Bronchial epithelial cell (primary cell): ENCODE measurements around the gene THADA. TPM values are rescaled to one million over a fixed set of nuclear protein-coding genes. Genes with fewer than 3 reads are reported as not detected.
"Not testable (repeated sequence)": the region's sequence is repeated elsewhere in the genome, so short reads cannot be mapped to it uniquely, and the experiment has no call there.

Experiments
- DNase-seq: peaks from one replicate; pipeline ENCODE4 v3.0.0-alpha.2; 2010; ENCODE audit warnings: low read depth
- FAIRE-seq: peaks from 2 replicates; lab custom pipeline; 2011; peaks lifted over from hg19 to GRCh38; lab: Jason Lieb, UNC
- H3K27me3 ChIP-seq: 2 replicates; pipeline ENCODE4 v1.5.1; 2011; ENCODE audit warnings: low read length; ENCODE audit not compliant: control insufficient read depth, insufficient read depth
- H3K36me3 ChIP-seq: 2 replicates; pipeline ENCODE4 v1.5.1; 2011; ENCODE audit warnings: low read length; ENCODE audit not compliant: control insufficient read depth, insufficient read depth
- H3K4me3 ChIP-seq: 2 replicates; pipeline ENCODE4 v1.5.1; 2011; ENCODE audit warnings: mild to moderate bottlenecking, low read depth, low read length, control low read depth
- total RNA-seq: library from RNA; depleted of rRNA; stranded (reverse); fragments of >200 nt; gene quantifications from 2 replicates; pipeline ENCODE4 v1.2.1, GENCODE V29; 2014
- TF ChIP-seq, protein P1 (sequence below): IDR thresholded peaks from 2 replicates; pipeline ENCODE4 v1.5.1; 2011; ENCODE audit warnings: mild to moderate bottlenecking, moderate library complexity, low read length, control low read depth, inconsistent platforms; ENCODE audit not compliant: insufficient read depth, severe bottlenecking

THADA gene
- total RNA-seq, 1 donor from 2014 or later, result 25.8 TPM

DNA sequence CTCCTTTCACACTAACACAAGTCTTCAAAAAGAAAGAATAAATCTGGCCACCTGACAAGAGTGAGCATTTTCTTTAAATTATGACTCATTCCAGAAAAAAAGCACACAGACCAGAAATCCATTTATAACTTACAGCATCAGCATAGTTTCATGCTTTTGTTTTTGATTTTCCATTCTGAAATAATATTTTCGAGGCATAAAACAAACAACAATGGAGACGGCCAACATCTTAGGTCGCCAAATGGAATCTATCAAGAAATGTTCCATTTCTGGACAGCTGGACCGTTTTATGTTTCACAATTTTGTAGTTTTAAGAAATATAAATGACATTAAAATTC lies 204.0 kb downstream of the THADA start:
- TF ChIP-seq, protein P1, sequence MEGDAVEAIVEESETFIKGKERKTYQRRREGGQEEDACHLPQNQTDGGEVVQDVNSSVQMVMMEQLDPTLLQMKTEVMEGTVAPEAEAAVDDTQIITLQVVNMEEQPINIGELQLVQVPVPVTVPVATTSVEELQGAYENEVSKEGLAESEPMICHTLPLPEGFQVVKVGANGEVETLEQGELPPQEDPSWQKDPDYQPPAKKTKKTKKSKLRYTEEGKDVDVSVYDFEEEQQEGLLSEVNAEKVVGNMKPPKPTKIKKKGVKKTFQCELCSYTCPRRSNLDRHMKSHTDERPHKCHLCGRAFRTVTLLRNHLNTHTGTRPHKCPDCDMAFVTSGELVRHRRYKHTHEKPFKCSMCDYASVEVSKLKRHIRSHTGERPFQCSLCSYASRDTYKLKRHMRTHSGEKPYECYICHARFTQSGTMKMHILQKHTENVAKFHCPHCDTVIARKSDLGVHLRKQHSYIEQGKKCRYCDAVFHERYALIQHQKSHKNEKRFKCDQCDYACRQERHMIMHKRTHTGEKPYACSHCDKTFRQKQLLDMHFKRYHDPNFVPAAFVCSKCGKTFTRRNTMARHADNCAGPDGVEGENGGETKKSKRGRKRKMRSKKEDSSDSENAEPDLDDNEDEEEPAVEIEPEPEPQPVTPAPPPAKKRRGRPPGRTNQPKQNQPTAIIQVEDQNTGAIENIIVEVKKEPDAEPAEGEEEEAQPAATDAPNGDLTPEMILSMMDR, result no peak
- Histone ChIP-seq H3K36me3 (no peaks in the 10 kb centered on the region), H3K4me3 (no peak overlapping the region), H3K27me3 (no peaks in the 10 kb centered on the region)
- DNase-seq, result no peak
- no peak for FAIRE-seq

DNA sequence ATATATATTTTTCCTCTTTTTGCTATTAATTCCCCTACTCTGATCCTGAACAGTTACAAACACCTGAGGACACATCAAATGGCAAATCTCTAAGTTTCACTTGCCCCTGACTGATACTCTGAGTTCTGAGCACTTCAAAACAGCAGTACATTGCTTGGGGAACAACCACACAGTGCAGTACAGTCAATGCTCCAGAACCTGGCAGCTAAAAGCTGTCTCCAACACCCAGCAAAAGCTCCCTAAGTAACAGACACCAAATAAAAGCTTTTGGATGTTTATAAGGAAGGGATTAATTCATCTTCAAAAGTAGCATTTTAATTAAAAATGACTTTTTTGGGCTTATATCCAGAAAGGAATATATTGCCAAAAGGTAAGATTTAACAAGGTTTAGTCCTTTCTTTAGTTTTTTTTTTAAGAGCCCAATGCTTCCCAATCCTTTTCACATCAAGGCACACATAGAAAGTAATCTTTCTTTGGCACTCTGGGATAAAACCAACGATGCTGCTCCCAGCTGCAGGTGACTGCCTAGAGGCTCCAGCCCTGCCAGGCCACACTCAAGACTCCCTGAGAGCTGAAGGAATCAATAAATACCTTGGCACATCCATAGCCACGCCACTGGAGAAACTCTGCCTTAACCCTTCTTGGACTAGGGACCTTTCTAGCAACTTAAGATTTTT lies 204.5 kb downstream of the THADA start:
- H3K27me3 ChIP-seq, result no peaks in the 10 kb centered on the region
- FAIRE-seq (no peak), DNase-seq (no peak)
- H3K36me3 ChIP-seq, result no peaks in the 10 kb centered on the region
- no peak overlapping the region for H3K4me3 ChIP-seq
- TF ChIP-seq, protein P1, result no peak

DNA sequence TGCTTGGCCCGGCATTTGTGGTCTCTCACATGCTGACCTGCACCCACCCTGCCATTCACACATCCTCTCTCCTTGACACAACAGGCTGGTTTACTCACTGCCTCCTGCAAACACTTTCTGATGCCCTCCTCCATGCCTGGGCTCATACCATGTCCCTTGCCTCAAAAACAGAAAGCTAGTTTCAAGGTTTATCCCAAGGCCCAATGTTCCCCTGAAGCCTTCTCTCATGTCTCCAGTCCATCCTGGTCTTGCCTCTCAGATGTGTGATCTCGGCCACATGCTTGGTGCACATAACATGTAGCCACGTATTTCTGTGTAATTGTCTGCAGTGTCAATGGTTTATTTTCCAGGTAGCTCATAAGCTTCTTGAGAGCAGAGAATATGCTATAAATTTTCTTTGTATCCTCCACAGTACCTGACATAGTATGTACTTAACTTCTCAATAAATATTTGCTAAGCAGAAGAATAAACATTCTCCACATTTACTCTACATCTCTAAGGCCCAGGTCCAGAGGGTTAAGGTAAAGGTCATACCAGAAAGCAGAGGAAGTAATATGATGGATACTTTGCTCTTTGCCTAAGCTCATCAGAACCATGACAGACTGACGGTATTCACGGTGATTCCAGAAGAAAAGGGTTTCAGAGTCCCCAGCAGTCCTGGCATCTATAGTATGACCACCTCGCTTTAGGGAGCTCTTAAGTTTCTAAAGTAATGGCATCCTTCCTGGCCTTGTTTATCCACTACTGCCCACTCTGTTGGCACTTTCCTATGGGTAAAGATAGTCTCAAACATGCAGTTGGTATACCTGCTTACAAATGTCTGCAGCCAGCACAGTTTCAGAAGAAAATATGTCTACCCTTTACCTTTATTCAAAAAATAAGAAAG lies 206.0 kb downstream of the THADA start:
- FAIRE-seq (no peak), DNase-seq (no peak)
- H3K4me3 ChIP-seq, result no peak overlapping the region
- no peaks in the 10 kb centered on the region for H3K27me3 ChIP-seq
- H3K36me3 ChIP-seq, result no peaks in the 10 kb centered on the region
- TF ChIP-seq, protein P1, result no peak

DNA sequence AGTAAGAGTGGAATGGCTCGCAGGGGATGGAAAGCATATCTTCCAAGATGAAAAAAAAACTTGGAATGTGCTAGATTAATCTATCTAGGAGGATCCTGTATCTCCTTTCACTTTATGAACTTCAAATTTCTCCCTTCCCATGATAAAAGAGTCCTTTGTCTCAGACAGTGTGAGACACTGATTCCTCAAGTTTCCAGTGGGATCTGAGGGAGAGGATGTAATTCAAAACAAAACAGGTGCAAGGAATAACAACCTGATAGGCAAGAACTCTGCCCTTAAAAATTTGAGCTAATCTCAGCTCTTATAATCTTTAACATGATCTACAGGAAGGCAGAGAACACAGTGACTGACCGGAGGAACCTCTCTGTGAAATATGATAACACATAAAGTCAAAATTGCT lies 207.5 kb downstream of the THADA start:
- H3K36me3 ChIP-seq, result no peaks in the 10 kb centered on the region
- TF ChIP-seq, protein P1, result no peak
- no peak for DNase-seq
- FAIRE-seq, result no peak
- H3K27me3 ChIP-seq, result no peaks in the 10 kb centered on the region
- no peak overlapping the region for H3K4me3 ChIP-seq

DNA sequence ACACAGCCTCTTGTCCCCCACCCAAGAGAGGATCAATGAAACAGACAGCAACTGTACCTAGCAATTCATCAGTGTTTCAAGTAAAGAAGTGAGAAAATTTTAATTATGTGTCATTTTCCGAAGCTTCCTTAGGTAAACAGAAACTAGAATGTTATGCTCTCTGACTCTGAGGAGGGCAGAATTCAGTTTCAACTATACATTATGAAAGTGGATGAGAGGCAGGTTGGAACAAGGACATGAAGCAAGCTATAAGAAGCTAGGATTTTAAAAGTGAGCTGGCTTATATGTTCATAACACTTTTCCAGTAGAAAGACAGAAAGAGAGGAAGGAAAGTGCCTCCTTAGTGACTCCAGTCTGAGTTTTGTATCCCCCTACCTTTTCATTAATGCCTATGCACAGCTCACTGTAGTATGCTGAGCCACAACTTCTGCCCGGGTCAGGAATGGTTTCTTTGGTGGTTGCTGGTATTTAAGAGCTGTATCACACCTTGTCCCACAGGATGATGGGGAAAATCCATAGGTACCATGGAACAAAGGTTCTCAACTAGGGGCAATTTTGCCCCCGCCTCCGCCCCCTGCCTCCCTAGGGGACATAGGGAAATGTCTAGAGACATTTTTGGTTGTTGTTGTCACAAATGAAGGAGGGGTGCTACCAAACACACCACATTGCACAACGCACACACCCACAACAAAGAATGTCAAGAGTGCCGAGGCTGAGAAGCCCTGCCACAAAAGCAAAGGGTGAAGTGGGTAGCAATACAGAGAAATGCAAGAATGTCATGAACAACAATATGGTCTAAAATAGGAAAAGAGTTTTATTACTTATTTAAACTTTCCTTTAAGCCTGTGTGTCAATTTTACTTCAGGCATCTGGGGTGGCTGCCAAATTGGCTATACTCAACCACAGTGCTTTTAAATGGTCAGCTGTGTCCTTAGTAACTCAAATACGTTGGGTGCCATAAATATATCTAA lies 208.5 kb downstream of the THADA start:
- Histone ChIP-seq H3K36me3 (no peaks in the 10 kb centered on the region), H3K27me3 (no peaks in the 10 kb centered on the region), H3K4me3 (no peak overlapping the region)
- FAIRE-seq (no peak), DNase-seq (peak; percentile 76)
- TF ChIP-seq, protein P1, result no peak

DNA sequence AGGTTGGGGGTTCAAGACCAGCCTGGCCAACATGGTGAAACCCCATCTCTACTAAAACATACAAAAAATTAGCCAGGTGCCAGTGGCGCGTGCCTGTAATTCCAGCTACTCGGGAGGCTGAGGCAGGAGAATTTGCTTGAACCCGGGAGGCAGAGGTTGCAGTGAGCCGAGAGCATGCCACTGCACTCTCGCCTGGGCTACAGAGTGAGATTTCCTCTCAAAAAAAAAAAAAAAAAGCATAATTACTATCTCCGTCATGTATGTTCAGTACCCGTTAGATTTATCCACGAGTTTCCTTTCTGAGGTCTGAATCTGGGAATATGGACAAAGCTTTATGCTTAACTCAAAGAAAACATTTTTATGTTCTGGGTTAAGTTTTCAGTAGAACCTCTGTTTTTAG lies 209.2 kb downstream of the THADA start:
- not testable (repeated sequence) for H3K36me3 ChIP-seq, FAIRE-seq, H3K27me3 ChIP-seq, H3K4me3 ChIP-seq, DNase-seq
